ENCODE measurements around the gene SMARCB1.

- no peak for TF ChIP-seq CTCF (conservative IDR thresholded peaks at IDR 0.05 in 1 of 2, IDR thresholded peaks at IDR 0.05 in 1 of 2; ENCODE audit: low read depth in 1 of 2, low read length in 2 of 2)
- TF ChIP-seq EZH2 (IDR thresholded peaks at IDR 0.05; ENCODE audit: low read length, missing control alignments), result no peak
Observed at GRCh38 chr22:23777776-23778576, 8.8 kb upstream of the SMARCB1 start.

Data from fibroblast of lung (primary cell).